Thymus (tissue), 11 donors: Measurements from ENCODE around the gene VSIG10. TPM values are rescaled to one million over a fixed set of nuclear protein-coding genes. Genes with fewer than 3 reads are reported as not detected.

Experiments used
- DNase-seq, 9 donors: peaks; one replicate each; pipeline ENCODE4 v3.0.0-alpha.2; 2013; ENCODE audit warnings: low spot score in 9 of 9, low read depth in 6 of 9, missing footprints in 1 of 9
- H3K27ac ChIP-seq, 2 donors: one replicate each; pipeline ENCODE4 v1.5.1; 2013; ENCODE audit warnings: control low read depth in 1 of 2, low read depth in 1 of 2, low read length in 1 of 2, mild to moderate bottlenecking in 1 of 2, moderate library complexity in 1 of 2
- H3K27me3 ChIP-seq, 2 donors: one replicate each; pipeline ENCODE4 v1.5.1; 2013; ENCODE audit warnings: low read length in 1 of 2; ENCODE audit not compliant: control insufficient read depth in 2 of 2, insufficient read depth in 1 of 2
- H3K36me3 ChIP-seq, 2 donors: one replicate each; pipeline ENCODE4 v1.5.1; 2013; ENCODE audit warnings: low read length in 1 of 2, mild to moderate bottlenecking in 1 of 2, moderate library complexity in 1 of 2; ENCODE audit not compliant: control insufficient read depth in 2 of 2, insufficient read depth in 2 of 2
- H3K4me1 ChIP-seq, 2 donors: one replicate each; pipeline ENCODE4 v1.5.1; 2013; ENCODE audit warnings: low read length in 2 of 2; ENCODE audit not compliant: control insufficient read depth in 2 of 2, insufficient read depth in 2 of 2
- H3K4me3 ChIP-seq, 2 donors: one replicate each; pipeline ENCODE4 v1.5.1; 2013; ENCODE audit warnings: low read length in 2 of 2, control low read depth in 1 of 2, mild to moderate bottlenecking in 1 of 2
- H3K9me3 ChIP-seq, 2 donors: one replicate each; pipeline ENCODE4 v1.5.1; 2013; ENCODE audit warnings: low read length in 1 of 2, mild to moderate bottlenecking in 1 of 2; ENCODE audit not compliant: control insufficient read depth in 2 of 2, insufficient read depth in 1 of 2
- WGBS: extraction: QIAGEN DNeasy Blood & Tissue Kit; methylation state at CpG from one replicate; pipeline ENCODE4 v1.1.7; 2013; 5-methylcytosine and 5-hydroxymethylcytosine counted together
- polyA plus RNA-seq: library from polyadenylated mRNA; stranded (reverse); fragments of 200-250 nt; gene quantifications from one replicate; pipeline ENCODE4 v1.2.3, GENCODE V29; 2013
- total RNA-seq: library from RNA; stranded (reverse); fragments of 120-200 nt; gene quantifications from one replicate; pipeline ENCODE4 v1.2.4, GENCODE V29; 2013
- donor health status: healthy.

VSIG10 gene
- total and polyA plus RNA-seq, 2 donors = 4.5 to 7.8 TPM

DNA sequence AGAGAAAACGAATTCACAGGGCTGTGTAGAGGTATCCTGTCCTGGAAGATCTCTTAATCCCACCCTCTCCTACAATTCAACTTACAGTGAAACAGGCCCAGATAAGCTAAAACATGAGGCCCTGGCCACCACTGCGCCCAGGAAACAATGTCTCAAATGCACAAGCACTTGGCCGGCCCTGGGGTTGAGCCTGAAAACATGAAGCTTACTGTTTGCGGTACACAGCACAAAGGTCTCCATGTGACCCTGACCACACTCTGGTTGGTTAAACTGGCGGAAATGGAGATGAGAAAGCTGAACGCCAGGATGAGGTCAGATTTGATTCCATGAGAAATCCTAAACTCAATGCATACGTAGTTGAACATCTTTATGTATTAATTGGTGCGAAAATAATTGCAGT, 59.2 kb downstream of the VSIG10 start:
- H3K27me3 ChIP-seq = no peaks in the 10 kb centered on the region
- WGBS = 97% methylated on average over 8 of the region's 8 CpGs
- H3K36me3 ChIP-seq = peaks cover 18 to 28% of the 10 kb centered on the region in 2 donors

DNA sequence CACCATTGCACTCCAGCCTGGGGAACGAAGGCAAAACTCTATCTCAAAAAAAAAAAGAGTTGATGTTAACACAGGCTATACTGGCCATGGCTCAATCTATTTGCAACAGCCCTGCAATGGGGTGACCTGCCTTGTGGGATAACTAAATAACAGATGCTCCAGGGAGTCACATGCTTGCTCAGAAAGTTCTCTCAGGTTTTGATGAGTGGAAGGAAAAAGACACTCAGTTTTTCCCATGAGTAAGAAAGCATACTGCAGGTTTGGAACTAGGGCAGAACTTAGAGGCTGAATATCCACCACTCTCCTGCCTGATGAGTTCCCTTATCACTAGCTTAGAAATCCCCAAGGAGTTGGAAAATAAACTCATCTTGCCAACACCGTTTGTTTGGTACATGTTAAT, 59.7 kb downstream of the VSIG10 start:
- Histone ChIP-seq H3K36me3 (peaks cover 21 to 28% of the 10 kb centered on the region in 2 donors), H3K27me3 (no peaks in the 10 kb centered on the region), H3K4me3 (no peak overlapping the region), H3K27ac (no peak overlapping the region), H3K9me3 (no peaks in the 10 kb centered on the region), H3K4me1 (no peaks in the 10 kb centered on the region)
- DNase-seq = no peak
- 96% methylated on average over 2 of the region's 2 CpGs for WGBS

More for the DNA sequence above, 59.2 kb downstream of the VSIG10 start:
- H3K27ac ChIP-seq = no peak overlapping the region
- DNase-seq = no peak
- no peak overlapping the region for H3K4me3 ChIP-seq
- H3K9me3 ChIP-seq = no peaks in the 10 kb centered on the region
- no peaks in the 10 kb centered on the region for H3K4me1 ChIP-seq

DNA sequence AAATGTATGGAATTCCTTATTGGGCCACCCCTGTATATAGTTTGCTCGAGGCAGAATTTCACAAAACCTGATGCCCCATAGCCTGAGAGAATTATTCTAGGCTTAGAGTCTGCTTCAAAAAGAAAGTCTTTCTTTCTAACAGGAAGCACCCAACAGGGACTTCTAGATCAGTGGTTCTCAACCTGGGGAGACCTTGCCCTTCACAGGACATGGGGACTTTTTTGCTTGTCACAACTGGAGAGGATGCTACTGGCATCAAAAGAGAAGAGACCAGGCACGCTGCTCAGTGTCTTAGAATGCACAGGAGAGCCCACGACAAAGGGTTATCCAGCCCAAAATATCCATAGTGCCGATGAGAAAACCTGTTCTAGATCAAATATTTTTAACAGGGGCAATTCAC, 61.7 kb downstream of the VSIG10 start:
- no peak overlapping the region for H3K27ac ChIP-seq
- no peak overlapping the region for H3K4me3 ChIP-seq
- DNase-seq = no peak
- H3K27me3 ChIP-seq = no peaks in the 10 kb centered on the region
- no peaks in the 10 kb centered on the region for H3K4me1 ChIP-seq
- WGBS = 97% methylated on average over 4 of the region's 4 CpGs
- no peaks in the 10 kb centered on the region for H3K9me3 ChIP-seq
- peaks cover 32 to 33% of the 10 kb centered on the region in 2 donors for H3K36me3 ChIP-seq

DNA sequence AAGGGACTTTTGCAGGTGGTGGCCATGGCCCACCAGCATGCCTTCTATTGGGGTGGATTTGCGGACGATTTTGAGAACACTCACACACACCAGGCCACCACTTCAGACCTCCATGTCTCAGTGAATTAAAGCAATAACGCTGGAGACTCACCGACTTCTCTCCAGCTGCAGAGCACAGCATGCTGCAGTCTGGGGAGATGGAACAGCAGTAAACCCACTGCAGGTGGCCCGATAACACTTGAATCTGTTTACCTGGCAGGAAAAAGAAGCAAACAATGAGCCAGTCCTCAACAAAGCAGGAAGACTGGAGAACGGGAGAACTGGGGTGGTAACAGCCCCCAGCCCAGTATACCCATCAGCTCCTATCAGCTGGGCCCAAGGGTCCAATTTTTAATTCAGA, 65.7 kb downstream of the VSIG10 start:
- Histone ChIP-seq H3K36me3 (peaks cover 51 to 63% of the 10 kb centered on the region in 2 donors), H3K9me3 (no peaks in the 10 kb centered on the region), H3K4me3 (no peak overlapping the region), H3K27ac (no peak overlapping the region), H3K4me1 (no peaks in the 10 kb centered on the region), H3K27me3 (no peaks in the 10 kb centered on the region)
- 92% methylated on average over 6 of the region's 6 CpGs for WGBS
- DNase-seq = no peak

DNA sequence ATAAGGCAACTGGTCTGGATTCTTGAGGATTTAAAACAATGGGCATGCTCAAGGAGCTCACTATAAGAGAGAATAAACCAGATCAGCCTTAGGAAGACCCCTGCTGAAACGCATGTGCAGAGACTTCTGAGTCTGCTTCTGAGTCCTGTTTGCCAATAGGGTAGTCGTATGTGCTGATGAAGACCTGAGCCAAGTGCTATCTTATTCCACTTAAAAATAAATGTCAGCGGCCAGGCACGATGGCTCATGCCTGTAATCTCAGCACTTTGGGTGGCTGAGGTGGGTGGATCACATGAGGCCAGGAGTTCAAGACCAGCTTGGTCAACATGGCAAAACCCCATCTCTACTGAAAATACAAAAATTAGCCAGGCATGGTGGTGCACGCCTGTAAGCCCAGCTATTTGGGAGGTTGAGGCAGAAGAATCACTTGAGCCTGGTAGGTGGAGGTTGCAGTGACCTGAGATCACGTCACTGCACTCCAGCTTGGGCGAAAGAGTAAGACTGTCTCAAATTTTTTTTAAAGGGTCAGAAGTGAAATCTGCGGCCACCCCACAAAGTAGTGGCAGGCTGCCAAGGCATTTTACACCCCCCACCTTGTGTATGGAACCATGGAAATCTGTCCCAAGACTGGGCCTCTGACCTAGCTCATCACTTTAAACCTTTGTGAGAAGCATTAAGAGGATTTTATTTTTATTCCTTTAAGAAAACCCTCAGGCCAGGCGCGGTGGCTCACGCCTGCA, 67.0 kb downstream of the VSIG10 start:
- DNase-seq = no peak
- H3K4me3 ChIP-seq = no peak overlapping the region
- WGBS = 97% methylated on average over 11 of the region's 11 CpGs
- H3K4me1 ChIP-seq = no peaks in the 10 kb centered on the region
- H3K27ac ChIP-seq = no peak overlapping the region
- no peaks in the 10 kb centered on the region for H3K9me3 ChIP-seq
- no peaks in the 10 kb centered on the region for H3K27me3 ChIP-seq
- H3K36me3 ChIP-seq = peaks cover 52 to 67% of the 10 kb centered on the region in 2 donors

DNA sequence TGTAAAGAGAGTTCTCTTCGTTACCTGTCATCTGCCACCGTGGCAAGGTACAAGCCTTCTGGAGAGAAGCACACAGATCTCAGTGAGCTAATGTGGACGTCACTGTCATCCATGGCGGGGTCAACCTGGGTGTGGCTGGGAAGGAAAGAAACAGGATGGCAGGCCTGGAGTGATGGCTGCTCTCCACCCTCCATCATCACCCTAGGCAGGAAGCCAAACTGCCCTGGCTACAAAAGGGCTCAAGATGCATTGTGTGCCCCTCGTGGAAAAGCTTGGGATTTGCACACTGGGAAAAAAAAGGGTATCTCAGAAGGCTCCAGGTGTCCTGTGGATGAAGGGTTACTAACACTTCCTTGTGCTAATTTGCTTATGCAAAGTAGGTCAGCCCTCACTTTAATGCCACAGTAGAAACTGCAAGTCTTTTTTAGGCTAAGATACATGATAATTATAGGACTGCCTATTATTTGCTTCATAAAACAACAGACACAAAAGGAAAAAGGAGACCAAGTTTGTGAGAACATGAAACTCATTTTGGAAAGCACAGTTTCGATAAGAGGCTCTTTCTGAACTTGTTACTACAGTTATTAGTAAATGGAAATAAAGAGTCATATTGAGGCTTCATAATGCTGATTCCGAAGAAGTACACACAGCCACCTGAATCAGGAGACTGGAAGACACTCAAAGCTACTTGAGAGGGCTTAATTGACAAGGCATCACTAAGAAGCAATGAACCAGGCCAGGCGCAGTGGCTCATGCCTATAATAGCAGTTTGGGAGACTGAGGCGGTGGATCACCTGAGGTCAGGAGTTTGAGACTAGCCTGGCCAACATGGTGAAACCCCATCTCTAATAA, 68.4 kb downstream of the VSIG10 start:
- Histone ChIP-seq H3K4me1 (no peaks in the 10 kb centered on the region), H3K4me3 (no peak overlapping the region), H3K27ac (no peak overlapping the region), H3K36me3 (peaks cover 45 to 75% of the 10 kb centered on the region in 2 donors), H3K9me3 (no peaks in the 10 kb centered on the region), H3K27me3 (no peaks in the 10 kb centered on the region)
- 96% methylated on average over 9 of the region's 9 CpGs for WGBS
- no peak for DNase-seq

DNA sequence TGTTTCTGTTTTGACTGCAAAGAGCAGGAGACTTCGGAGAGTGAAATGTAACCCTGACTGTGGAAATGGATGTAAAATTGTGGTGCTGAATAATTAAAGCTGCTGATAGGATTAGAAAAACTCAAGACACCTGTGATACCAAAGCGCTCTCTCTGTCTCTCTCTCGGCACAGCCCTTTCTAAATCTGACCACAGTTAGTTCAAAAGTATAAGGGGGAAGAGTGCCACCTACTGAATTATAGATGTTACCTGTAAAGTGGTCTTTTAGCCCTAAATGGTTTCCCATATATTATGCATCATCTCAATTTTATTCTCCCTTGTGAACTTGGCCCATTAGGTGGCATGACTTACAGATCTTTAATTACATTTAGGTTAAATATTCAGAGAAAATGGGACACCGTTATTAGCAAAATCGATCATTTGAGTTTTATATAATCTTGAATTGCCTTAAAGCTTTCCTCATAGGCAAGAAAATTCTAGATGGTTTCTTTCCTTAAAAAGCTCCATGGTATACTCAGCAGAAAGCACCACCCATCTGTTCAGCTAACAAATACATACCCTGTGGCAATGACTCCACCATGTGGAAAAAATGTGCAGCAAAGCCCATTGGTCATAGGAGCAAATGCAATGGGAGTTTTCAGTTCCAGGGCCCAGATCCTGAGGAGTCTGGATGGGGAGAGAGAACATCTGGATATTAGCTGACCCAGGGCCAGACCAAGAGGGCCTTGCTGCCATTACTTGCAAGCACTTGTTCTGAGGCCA, 69.2 kb downstream of the VSIG10 start:
- Histone ChIP-seq H3K4me1 (no peaks in the 10 kb centered on the region), H3K27me3 (no peaks in the 10 kb centered on the region), H3K9me3 (no peaks in the 10 kb centered on the region), H3K27ac (no peak overlapping the region), H3K36me3 (peaks cover 45 to 81% of the 10 kb centered on the region in 2 donors), H3K4me3 (no peak overlapping the region)
- WGBS = 95% methylated on average over 5 of the region's 5 CpGs
- DNase-seq = no peak

DNA sequence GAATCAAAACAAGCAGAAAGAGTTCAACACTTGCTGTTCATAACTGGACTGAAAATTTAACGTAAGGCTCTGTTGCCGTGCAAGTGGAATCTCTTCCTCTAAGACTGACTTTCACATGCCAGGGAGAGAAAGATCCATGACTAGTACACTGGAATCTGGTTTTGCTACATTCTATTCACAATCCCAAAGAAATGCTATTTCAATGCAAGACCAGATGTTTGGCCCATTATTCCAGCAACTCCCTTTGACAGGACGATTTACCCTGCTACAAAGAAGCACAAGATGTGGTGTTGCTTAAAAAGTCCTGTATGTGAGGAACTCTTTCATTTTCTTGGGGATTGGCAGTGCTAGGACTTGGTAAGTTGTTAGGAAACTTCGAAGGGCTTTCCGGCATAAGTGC, 69.9 kb downstream of the VSIG10 start:
- WGBS = 97% methylated on average over 5 of the region's 5 CpGs
- Histone ChIP-seq H3K27me3 (no peaks in the 10 kb centered on the region), H3K36me3 (peaks cover 51 to 81% of the 10 kb centered on the region in 2 donors)

DNA sequence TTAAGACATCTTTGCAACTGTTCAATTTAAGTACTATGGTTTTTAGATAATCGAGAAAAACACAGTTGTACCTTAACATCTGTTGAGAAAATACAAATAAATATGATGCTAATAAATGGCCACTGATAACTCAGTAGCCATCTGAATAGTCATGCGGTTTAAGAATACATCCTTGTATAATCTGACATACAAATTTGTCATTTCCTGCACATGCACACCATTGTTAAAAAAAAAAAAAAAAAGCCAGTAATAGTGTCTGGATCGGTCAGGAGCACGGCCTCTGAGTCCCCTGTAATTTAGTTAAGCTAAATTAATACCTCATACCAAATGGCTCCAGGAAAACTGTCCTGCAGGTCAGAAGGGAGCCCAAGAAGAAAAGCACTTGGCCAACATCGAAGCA, 70.5 kb downstream of the VSIG10 start:
- H3K36me3 ChIP-seq = peaks cover 55 to 79% of the 10 kb centered on the region in 2 donors
- WGBS = 96% methylated on average over 5 of the region's 5 CpGs
- no peak overlapping the region for H3K27ac ChIP-seq
- H3K27me3 ChIP-seq = no peaks in the 10 kb centered on the region
- H3K9me3 ChIP-seq = no peaks in the 10 kb centered on the region
- no peak for DNase-seq
- no peaks in the 10 kb centered on the region for H3K4me1 ChIP-seq
- H3K4me3 ChIP-seq = no peak overlapping the region

More for the DNA sequence above, 69.9 kb downstream of the VSIG10 start:
- Histone ChIP-seq H3K9me3 (no peaks in the 10 kb centered on the region), H3K4me1 (no peaks in the 10 kb centered on the region), H3K27ac (no peak overlapping the region), H3K4me3 (no peak overlapping the region)
- DNase-seq = no peak
